DND-41 (cell line): ENCODE data around the gene PHACTR1.

Experiments used
- ATAC-seq: fragments of 200-7000 bp; cut with Tn5 transposase; 3 replicates; pipeline ENCODE4 v1.9.1; 2021; ENCODE audit warnings: low read depth; ENCODE audit not compliant: insufficient read depth
- DNase-seq: peaks from one replicate; pipeline ENCODE4 v3.0.0-alpha.2; 2020
- H2AFZ ChIP-seq: 2 replicates; pipeline ENCODE4 v1.6.0; 2012; ENCODE audit warnings: low read depth, low read length
- H3K27ac ChIP-seq: 2 replicates; pipeline ENCODE4 v1.5.1; 2012; ENCODE audit warnings: low read length, inconsistent platforms
- H3K27me3 ChIP-seq: fragments of 200-600 bp; sonication (generic); 2 replicates; pipeline ENCODE4 v1.6.0; 2012; ENCODE audit warnings: low read length, mild to moderate bottlenecking, inconsistent platforms; ENCODE audit not compliant: insufficient read depth, poor library complexity
- H3K36me3 ChIP-seq: 2 replicates; pipeline ENCODE4 v1.5.1; 2012; ENCODE audit warnings: low read length, inconsistent platforms; ENCODE audit not compliant: insufficient read depth
- H3K4me1 ChIP-seq: 2 replicates; pipeline ENCODE4 v1.5.1; 2012; ENCODE audit warnings: mild to moderate bottlenecking, low read length; ENCODE audit not compliant: insufficient read depth
- H3K4me2 ChIP-seq: 2 replicates; pipeline ENCODE4 v1.6.0; 2012; ENCODE audit warnings: mild to moderate bottlenecking, moderate library complexity, low read length, inconsistent platforms; ENCODE audit not compliant: insufficient read depth
- H3K4me3 ChIP-seq, 2 experiments: fragments of 200-600 bp in 1 of 2; shearing (Covaris generic) in 1 of 2; 2 replicates each; pipeline ENCODE4 v1.5.1; 2012 to 2016; ENCODE audit warnings: inconsistent platforms in 2 of 2, low read length in 2 of 2, mild to moderate bottlenecking in 2 of 2, low read depth in 1 of 2, moderate library complexity in 1 of 2
- H3K79me2 ChIP-seq: 2 replicates; pipeline ENCODE4 v1.6.0; 2012; ENCODE audit warnings: low read length, inconsistent platforms; ENCODE audit not compliant: insufficient read depth
- H3K9ac ChIP-seq: 2 replicates; pipeline ENCODE4 v1.6.0; 2012; ENCODE audit warnings: low read depth, mild to moderate bottlenecking, inconsistent platforms, low read length, moderate library complexity
- H3K9me3 ChIP-seq: 2 replicates; pipeline ENCODE4 v1.5.1; 2012; ENCODE audit warnings: low read length, moderate library complexity, mild to moderate bottlenecking, inconsistent platforms; ENCODE audit not compliant: insufficient read depth, severe bottlenecking
- H4K20me1 ChIP-seq: 2 replicates; pipeline ENCODE4 v1.6.0; 2012; ENCODE audit warnings: low read length; ENCODE audit not compliant: insufficient read depth
- CTCF ChIP-seq: IDR thresholded peaks from 2 replicates; pipeline ENCODE4 v1.5.1; 2012; ENCODE audit warnings: borderline replicate concordance, low read length, moderate library complexity, mild to moderate bottlenecking; ENCODE audit not compliant: poor library complexity, severe bottlenecking; ENCODE audit errors: extremely low read depth
- EZH2 ChIP-seq: IDR thresholded peaks from 3 replicates; pipeline ENCODE4 v1.6.1; 2012; ENCODE audit warnings: borderline replicate concordance, low read depth, mild to moderate bottlenecking, moderate library complexity, low read length, inconsistent platforms; ENCODE audit not compliant: severe bottlenecking

The PHACTR1 gene

GRCh38 chr6:12987783-12988182 lies 271.2 kb downstream of the PHACTR1 start:
- no peak for TF ChIP-seq EZH2
- no peak for TF ChIP-seq CTCF

GRCh38 chr6:12990162-12990561 lies 273.6 kb downstream of the PHACTR1 start:
- Histone ChIP-seq H3K27me3 (no peaks in the 10 kb centered on the region), H3K36me3 (no peaks in the 10 kb centered on the region), H3K4me3 (no peak overlapping the region), H3K4me2 (no peak overlapping the region), H3K4me1 (no peaks in the 10 kb centered on the region), H4K20me1 (no peaks in the 10 kb centered on the region), H3K9ac (no peak overlapping the region), H3K79me2 (no peaks in the 10 kb centered on the region), H3K9me3 (no peaks in the 10 kb centered on the region), H3K27ac (no peak overlapping the region), H2AFZ (no peak overlapping the region)
- ATAC-seq (no peak), DNase-seq (no peak)
- TF ChIP-seq CTCF (no peak), EZH2 (no peak)

More at GRCh38 chr6:12987783-12988182, 271.2 kb downstream of the PHACTR1 start:
- Histone ChIP-seq H3K36me3 (no peaks in the 10 kb centered on the region), H3K27me3 (no peaks in the 10 kb centered on the region), H3K27ac (no peak overlapping the region), H3K9ac (no peak overlapping the region), H3K9me3 (no peaks in the 10 kb centered on the region), H3K4me2 (no peak overlapping the region), H3K79me2 (no peaks in the 10 kb centered on the region), H3K4me3 (no peak overlapping the region), H2AFZ (no peak overlapping the region), H3K4me1 (no peaks in the 10 kb centered on the region), H4K20me1 (no peaks in the 10 kb centered on the region)
- ATAC-seq (no peak), DNase-seq (no peak)

GRCh38 chr6:12991435-12991834 lies 274.9 kb downstream of the PHACTR1 start:
- H3K79me2 ChIP-seq = no peaks in the 10 kb centered on the region
- DNase-seq (no peak), ATAC-seq (no peak)
- no peaks in the 10 kb centered on the region for H3K9me3 ChIP-seq
- H3K4me3 ChIP-seq = no peak overlapping the region
- H3K27ac ChIP-seq = no peak overlapping the region
- no peak overlapping the region for H3K9ac ChIP-seq
- no peak overlapping the region for H2AFZ ChIP-seq
- H3K36me3 ChIP-seq = no peaks in the 10 kb centered on the region
- H4K20me1 ChIP-seq = no peaks in the 10 kb centered on the region
- H3K27me3 ChIP-seq = no peaks in the 10 kb centered on the region
- H3K4me2 ChIP-seq = no peak overlapping the region
- H3K4me1 ChIP-seq = no peaks in the 10 kb centered on the region
- no peak for TF ChIP-seq CTCF
- no peak for TF ChIP-seq EZH2

GRCh38 chr6:12992770-12993169 lies 276.2 kb downstream of the PHACTR1 start:
- no peak for TF ChIP-seq CTCF
- no peak for TF ChIP-seq EZH2
- H3K27ac ChIP-seq = no peak overlapping the region

More at GRCh38 chr6:12992770-12993169, 276.2 kb downstream of the PHACTR1 start:
- ATAC-seq (no peak), DNase-seq (no peak)
- Histone ChIP-seq H3K79me2 (no peaks in the 10 kb centered on the region), H3K4me2 (no peak overlapping the region), H3K9me3 (no peaks in the 10 kb centered on the region), H4K20me1 (no peaks in the 10 kb centered on the region), H3K36me3 (no peaks in the 10 kb centered on the region), H3K4me3 (no peak overlapping the region), H3K4me1 (no peaks in the 10 kb centered on the region), H3K9ac (no peak overlapping the region), H2AFZ (no peak overlapping the region), H3K27me3 (no peaks in the 10 kb centered on the region)
